HuH-7.5 (cell line): Measurements from ENCODE around the gene RIN3.

Experiments used
- DNase-seq: peaks from one replicate; pipeline ENCODE4 v3.0.0; 2011; ENCODE audit warnings: low spot score

RIN3 gene

DNA sequence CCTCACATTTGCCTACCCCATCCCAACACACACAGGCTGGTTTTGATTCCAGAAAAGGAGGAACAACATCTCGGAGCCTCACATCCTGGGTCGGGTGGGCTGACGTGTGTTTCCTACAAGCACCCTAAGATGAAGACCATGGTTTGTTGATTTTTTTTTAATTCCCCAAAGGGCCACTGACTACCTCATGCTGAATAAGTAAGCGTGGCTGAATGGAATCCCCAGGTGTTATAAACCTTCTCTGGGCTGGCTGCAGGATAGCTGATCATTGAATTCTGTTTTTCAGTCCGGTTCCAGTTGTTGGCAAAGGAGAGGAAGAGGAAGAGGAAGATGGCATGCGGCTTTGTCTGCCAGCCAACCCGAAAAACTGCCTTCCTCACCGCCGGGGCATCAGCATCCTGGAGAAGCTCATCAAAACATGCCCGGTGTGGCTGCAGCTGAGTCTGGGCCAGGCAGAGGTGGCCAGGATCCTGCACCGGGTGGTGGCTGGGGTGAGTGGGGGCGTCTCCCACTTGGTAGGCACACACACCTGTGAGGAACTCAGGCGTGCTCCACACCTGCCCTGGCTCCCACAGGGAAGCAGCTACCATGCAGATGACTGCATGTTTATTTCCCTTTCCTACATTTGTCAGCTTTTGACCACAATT lies 42.0 kb downstream of the RIN3 start:
- no peak for DNase-seq

DNA sequence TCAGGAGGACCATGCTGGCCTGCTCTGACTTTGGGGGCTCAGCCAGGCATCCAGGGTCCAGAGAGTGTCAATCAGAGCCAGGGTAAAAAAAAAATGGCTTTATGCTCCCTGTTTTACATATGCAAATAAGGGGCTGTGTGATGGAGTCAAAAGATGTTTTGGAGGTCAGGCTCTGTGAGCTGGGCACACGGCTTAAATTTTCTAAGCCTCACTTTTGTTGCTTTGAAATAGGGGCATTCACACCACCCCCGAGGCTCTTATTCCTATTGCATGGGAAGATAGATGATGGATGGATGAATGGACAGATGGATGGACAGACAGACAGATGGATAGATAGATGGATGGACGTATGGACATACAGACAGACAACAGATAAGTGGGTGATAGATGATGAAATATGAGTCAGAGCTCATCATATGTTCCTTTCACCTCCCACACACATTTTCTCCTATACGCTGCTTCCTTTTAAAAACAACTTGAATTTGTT lies 42.7 kb downstream of the RIN3 start:
- DNase-seq, result no peak

DNA sequence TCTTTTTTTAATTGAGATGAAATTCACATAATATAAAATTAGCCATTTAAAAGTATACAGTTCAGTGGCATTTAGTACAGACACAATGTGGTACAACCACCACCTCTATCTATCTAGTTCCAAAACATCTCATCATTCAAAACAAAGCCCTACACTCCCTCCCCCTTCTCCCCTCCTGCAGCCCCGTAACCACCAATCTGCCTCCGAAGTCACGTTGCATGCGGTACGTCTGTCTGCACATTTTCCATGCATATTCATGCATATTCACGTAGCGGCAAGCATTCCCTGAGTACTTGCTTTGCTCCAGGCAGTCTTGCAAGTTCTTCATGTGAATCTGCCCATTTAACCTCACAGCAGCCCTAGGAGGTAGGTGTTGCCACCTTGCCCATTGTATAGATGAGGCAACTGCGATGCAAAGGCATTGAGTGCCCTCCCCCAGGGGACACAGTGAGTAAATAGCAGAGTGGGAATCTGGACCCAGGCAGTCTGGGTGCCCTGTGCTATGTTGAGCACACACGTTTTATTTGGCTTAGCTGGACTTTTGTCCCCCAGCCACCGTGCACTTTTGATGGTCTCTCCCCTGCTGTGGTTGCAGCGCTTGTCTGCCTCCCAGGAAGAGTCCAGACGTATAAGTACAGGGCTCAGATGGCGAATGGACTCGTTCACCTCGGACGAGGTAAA lies 43.4 kb downstream of the RIN3 start:
- DNase-seq, result no peak

DNA sequence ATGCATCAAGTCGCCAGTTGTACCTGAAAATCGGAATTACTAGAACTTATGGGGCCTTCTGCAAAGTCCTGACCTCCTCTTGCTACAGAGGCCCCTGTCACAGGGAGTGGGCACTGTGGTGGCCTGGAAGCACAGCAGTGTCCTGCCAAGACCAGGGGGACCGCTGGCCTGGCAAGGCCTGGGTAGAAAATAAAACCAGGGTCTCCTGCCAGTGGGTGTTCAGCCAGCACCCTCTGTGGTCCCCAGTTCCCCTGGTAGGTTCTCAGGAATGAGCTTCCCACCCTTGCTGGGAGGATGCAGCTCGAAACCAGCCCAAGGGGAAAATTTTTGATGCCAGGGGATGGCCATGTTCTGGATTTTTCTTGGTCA lies 43.9 kb downstream of the RIN3 start:
- no peak for DNase-seq

DNA sequence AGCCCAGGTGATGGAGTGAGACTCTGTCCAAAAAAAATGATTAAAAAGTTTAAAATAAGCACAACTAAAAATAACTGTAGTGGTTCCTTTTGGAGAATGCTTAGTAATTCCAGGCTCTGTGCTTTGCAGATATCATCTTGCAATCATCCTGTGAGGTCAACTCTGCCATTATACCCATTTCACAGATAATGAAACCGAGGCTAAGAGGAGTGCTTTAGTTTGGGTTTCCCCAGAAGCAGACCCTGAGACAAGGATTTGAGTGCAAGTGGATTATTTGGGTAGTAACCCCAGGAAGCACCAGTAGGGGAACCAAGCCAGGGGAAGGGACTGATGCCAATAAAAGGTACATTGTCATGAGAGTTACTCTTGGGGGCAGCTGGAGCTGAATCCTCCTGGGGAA lies 44.7 kb downstream of the RIN3 start:
- DNase-seq, result no peak

DNA sequence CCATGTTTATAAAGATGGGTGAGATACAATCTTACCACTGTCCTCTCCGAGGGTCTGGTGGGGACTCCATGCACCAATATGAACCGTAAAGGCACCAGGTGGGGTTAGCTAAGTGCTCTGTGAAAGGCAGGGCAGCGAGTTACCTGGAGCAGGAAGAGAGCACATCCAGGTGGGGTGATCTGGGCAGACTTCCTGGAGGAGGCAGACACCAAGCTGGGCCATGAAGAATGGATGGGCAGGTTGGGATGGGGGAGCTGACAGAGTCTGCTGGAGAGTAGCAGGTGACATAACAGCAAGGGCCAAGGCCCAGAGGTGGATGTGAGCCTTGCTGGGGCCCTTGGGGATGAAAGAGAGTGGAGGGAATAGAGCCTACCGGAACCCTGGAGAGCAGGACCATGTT lies 45.9 kb downstream of the RIN3 start:
- DNase-seq, result no peak

DNA sequence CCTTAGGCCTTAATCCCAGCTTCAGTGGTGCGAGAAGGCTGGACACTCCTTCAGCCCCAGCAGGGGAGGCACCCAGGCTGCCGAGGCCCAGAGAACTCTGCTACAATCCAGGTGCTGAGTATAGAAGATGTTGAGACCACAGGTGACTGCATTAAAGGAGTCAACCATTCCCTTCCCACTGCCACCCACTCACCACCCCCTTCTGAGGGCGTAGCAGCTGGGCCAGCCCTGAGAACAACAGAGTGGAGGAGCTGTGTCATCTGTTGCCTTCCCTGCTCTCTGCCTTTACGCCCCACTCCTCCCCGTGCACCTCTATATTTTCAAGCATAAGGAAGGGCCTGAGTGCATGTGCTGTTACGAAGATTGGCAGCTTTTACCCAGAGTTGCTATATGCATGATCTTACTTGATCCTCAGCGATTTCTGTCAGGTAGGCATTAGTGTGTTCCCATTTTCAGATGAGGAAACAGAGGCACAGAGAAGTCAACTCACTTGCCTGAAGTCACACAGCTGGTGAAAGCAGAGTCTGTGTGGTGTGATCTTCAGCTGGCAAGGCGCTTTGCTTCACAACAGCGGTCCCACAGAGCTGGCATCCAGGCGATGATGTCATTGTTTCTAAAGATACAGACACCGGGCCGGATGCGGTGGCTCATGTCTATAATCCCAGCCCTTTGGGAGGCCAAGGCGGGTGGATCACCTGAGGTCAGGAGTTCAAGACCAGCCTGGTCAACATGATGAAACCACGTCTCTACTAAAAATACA lies 46.7 kb downstream of the RIN3 start:
- no peak for DNase-seq

DNA sequence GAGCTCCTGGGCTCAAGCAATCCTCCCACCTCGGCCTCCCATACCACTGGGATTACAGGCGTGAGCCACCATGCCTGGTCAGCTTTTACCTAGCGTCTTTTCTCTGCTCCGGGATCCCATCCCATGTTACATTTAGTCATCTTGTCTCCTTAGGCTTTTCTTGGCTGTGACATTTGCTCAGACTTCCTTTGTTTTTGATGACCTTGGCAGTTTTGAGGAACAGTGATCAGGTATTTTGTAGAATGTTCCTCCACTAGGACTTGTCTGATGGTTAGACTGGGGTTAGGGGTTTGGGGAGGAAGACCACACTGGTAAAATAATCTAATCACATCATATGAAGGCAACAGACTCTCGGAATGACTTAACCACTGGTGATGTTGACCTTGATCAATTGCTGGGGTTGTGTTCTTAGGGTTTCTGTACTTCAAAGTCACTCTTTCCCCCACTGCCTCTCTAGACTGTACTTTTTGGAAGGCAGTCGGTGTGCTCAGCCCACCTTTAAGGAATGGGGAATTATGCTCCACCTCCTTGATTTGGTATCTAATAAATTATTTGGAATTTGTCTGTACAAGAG lies 48.4 kb downstream of the RIN3 start:
- no peak for DNase-seq

DNA sequence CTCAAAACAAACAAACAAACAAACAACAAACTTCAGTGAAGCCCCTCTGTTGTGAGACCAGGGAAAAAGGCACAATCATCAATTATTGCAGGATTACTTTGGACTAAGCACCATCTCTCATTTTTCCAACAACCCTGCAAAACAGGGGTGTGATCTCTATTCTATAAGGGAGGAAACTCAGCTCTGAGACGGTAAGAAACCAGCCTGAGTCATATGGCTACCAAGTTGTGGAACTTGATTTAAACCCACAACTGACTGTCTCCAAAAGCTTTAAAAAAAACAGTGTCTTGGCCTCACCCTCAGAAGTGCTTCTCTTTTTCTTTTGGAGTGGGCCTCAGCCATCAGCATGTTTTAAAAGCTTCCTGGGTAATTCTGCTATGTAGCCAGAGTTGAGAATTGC lies 49.8 kb downstream of the RIN3 start:
- DNase-seq, result no peak

DNA sequence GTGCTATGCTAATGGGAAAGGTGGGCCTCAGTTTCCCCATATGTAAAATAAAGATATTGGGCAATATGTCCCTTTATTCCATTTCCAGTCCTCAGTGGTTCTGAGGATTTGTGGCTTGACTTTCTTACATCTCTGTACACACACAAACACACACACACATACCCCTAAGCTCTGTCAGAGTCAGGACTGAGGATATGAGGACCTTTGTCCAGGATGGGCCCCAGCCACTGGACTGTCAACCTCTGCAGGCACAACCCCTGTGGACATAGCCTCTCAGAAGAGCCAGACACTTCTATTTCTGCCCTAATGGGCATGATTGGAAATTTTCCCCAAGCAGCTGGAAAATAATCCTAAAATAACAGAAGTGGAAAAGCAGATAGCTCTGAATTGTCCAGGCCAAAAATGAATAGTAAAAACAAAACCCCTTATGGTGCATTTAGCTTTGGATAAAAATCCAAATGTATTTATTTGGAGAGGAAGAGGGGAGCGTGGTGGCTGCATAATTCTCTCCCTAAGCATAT lies 50.2 kb downstream of the RIN3 start:
- no peak for DNase-seq

DNA sequence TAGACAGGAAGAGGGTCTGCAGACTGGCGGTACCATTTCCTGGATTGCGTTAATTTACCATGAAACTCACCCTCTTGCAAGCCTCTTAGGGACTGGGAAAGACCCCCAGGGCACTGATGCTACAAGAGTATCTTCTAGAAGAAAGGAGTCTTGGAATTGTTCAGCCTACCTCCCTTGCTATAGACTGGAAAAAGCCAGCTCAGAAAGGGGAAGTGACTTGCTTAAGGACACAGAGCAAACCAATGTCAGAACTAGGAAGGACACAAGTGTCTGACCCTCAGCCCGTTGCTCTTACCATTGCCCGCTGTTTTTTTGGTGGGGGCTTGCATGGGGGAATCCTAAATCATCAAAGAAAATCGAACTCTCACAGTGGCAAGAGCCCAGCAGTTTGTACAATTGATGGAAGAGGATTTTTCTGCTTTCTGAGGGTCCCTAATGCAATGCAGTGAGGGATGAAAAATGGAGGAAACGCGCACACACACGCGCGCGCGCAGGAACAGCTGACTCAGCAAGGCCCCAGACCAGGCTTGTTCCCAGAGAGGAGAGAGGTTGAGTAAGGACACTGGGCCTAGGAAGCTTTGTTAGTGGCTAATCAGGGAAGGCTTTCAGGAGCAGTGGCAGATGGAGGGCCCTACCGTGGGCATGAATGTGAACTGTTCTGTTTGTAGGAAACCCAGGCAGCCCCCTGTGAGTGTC lies 50.9 kb downstream of the RIN3 start:
- no peak for DNase-seq

DNA sequence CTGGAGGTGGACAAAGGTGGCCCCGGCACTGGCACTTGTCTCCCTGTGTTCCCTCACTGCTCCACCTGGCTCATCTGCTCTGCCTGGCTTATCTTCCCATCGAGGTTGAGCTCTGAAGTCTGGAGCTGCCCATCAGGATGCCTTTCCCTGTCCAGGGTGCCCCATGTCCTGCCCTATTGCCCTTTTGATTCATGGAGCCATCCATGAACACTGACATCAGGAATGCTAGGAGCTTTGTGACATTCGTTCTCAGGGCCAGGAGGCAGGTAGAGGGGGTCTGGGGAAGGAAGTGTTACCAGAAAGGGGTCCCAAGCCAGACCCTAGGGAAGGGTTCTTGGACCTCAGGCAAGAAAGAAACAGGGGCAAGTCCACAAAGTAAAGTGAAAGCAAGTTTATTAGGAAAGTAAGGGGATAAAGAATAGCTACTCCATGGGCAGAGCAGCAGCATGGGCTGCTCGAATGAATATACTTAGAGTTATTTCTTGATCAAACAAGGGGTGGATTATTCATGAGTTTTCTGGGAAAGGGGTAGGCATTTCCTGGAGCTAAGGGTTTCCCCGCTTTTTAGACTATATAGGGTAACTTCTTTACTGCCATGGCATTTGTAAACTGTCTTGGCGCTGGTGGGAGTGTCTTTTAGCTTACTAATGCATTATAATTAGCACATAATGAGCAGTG lies 51.6 kb downstream of the RIN3 start:
- no peak for DNase-seq

DNA sequence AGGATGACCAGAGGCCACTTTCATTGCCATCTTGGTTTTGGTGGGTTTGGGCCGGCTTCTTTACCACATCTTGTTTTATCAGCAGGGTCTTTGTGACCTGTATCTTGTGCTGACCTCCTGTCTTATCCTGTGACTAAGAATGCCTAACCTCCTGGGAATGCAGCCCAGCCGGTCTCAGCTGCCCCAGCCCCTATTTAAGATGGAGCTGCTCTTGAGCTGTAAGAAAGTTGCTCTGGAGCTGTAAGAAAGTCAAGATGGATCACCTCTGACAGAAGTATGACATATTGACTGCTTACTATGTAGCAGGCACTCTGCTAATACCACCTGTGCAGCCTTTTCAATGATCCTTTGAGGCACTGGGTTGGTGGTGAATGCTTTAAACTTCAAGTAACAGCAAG lies 52.1 kb downstream of the RIN3 start:
- DNase-seq, result no peak

DNA sequence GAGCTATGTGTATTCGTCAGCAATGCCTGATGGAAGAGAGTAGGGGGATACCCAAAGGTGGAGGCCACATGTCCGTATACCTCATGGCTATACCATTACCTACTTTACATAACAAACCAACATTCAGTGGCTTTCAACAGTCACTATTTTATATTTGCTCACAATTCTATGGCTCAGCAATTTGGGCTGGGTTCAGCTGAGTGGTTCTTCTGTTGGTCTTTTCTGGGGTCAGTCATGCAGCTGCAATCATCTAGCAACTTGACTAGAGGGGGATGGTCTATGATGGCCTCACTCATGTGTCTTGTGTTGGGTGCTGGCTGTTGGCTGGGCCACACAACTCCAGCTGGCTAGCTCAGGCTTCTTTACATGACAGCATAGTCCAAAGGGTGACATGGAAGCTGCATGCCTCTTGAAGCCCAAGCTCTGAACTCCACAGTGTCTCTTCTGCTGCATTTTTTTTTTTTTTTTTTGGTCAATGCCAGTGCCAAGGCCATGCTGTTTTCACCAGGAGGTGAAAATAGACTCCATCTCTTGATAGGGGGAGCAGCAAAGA lies 53.7 kb downstream of the RIN3 start:
- no peak for DNase-seq

DNA sequence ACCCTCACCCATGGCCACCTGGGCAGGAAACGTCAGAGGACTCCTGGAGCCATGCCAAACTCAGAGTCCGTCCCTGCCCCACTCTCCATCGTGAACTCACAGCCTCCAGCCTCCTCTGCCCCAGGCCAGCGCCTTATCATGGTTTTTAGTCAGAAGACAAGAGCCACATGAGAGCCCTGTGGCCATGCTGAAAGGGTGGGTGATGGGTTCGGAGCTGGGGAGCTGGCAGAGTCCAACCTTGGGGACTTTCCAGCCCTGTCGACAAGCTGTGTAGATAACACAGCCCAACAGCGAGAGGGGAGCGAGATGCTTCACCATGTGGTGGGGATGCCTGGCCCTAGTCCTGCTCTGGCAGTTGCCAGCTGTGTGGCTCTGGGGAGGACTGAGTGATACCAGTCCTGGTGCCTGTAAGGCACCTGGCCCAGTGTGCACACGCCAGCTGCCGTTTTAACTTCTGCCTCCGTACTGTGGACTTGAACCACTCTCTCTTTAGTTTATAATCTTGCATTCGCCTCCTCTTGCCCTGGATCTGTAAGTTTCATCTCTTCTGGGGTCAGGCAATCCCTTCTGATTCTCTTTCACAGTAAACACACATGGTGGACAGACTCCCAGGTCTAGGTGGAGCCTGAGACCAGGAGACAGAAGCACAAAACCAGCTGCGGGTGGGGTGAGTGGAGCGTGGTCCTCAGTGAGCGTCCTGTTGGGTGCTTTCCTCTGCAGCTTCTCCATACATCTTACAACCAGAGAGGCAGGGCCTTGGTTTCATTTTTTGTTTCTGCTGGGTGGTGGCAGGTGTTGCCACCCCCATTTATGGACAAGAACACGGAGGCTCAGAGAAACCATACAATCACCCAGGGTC lies 55.3 kb downstream of the RIN3 start:
- DNase-seq, result no peak

DNA sequence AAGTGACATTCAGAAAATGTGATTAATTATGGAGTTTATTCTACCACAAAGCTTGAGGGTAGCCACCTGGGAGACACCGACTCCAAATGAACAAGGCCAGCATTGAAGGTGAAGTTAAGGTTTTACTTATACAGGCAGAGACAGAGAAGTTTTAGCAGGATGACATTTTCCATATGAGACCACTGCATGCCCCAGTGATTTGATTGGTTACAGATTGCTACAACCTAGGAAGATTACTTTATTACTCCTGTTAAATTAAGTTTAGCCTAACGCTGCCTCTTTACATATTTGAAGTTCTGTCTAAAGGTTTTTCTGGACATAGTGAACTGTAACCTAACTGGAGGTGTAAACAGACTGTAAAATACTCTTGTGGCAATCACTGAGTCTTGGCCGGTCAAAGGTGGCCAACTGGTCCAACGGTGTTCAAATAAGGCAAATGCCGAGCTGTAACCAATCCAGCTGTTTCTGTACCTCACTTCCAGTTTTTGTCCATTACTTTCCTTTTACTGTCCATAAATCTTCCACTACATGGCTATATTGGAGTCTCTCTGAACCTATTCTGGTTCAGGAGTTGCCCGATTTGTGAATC lies 57.2 kb downstream of the RIN3 start:
- DNase-seq, result no peak

DNA sequence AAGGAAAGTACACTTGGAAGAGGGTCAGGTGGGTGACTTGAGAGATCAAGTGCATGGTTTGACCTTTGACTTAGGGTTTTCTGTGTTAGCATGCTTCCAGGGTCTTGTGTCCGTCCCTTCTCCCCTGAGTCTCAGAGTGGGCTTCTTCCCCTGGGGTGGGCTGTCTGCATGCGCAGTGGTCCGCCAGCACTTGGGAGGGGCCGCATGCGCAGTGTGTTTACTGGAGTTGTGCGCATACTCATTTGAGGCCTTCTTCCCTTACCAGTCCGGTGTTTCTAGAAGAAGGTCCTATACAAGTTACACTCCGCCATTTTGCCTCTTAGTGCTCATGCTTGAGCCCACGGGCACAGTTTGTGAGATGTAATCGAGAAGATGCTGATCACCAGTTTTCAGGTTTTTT lies 58.5 kb downstream of the RIN3 start:
- DNase-seq, result no peak

DNA sequence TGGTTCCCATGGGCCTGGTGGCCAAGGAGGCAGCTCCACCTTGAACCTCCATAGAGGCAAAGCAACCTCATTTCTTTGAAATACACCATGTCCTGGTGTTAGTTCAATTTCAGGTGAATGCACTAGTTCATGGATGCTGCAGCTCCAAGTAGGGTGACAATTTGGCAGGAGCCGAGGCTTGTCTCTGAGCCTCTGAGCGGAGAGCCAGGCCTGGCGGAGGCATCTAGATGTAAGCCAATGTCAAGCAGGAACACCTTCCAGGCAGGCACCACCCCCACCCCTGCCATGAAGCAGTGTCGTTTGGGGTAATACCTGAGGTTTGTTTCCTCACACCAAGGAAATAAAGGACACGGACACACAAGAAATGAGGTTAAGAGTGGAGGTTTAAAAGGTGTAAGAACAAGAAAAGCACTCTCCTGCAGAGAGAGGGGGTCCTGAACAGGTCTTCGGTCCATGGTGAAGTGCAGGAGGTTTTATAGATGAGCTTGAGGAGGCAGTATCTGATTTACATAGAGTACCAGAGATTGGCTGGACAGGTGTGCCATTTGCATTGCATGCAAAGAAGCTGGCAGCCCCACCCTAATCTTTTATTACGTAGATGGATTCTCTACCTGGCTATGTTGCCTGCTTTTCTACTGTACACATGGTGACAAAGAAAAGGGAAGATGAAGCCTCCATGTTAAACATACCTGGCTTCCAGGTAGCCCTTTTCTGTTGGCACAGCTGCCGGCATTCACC lies 60.3 kb downstream of the RIN3 start:
- no peak for DNase-seq

DNA sequence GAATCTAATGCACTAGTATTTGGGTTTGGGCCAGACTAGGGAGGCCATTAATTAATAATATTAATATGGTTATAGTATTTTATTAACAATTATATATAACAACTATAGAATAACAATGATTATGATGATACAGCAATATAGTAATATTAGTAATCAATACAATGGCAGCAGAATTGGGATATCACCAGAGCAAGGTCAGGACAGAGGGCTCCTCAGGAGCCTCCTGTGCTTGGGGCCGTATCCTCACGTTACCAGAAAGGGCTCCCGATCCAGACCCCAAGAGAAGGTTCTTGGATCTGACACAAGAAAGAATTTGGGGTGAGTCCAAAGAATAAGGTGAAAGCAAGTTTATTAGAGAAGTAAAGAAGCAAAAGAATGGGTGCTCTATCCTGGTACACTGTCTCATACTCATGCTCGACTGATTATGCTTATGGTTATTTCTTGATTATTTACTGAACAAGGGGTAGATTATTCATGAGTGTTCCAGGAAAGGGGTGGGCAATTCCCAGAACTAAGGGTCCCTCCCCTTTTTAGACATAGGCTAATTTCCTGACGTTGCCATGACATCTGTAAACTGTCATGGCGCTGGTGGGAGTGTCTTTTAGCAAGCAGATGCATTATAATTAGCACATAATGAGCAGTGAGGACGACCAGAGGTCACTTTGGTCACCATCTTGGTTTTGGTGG lies 61.6 kb downstream of the RIN3 start:
- no peak for DNase-seq
